AG04450 (cell line): ENCODE measurements around the gene LCN6. TPM values are rescaled to one million over a fixed set of nuclear protein-coding genes. Genes with fewer than 3 reads are reported as not detected.

ENCODE experiments used
- CTCF ChIA-PET: fragments of 300-600, 350-600 bp; formaldehyde crosslinking; extraction: SDS; loops from one replicate; lab custom pipeline; 2022; ENCODE audit warnings: antibody characterized with exemption, inconsistent platforms; lab: Charles Lee
- POLR2A ChIA-PET: fragments of 350-600 bp; formaldehyde crosslinking; extraction: SDS; loops from one replicate; lab custom pipeline; 2021; ENCODE audit warnings: antibody characterized with exemption, inconsistent platforms; lab: Yijun Ruan, JAX
- DNase-seq: peaks from one replicate; pipeline ENCODE4 v3.0.0-alpha.2; 2011; ENCODE audit warnings: low read depth, low spot score
- H3K27ac ChIP-seq: one replicate; pipeline ENCODE4 v1.5.1; 2012; ENCODE audit warnings: low read depth, low read length, control low read depth
- H3K27me3 ChIP-seq: one replicate; pipeline ENCODE4 v1.6.0; 2012; ENCODE audit warnings: low read length; ENCODE audit not compliant: control insufficient read depth, insufficient read depth
- H3K4me3 ChIP-seq: 2 replicates; pipeline ENCODE4 v1.5.1; 2011; ENCODE audit warnings: mild to moderate bottlenecking, low read depth, low read length, control low read depth
- H3K9me3 ChIP-seq: 2 replicates; pipeline ENCODE4 v1.5.1; 2012; ENCODE audit warnings: low read length; ENCODE audit not compliant: control insufficient read depth, insufficient read depth
- polyA plus RNA-seq: library from polyadenylated mRNA; depleted of rRNA; stranded (reverse); fragments of >200 nt; gene quantifications from 2 replicates; pipeline ENCODE4 v1.2.3, GENCODE V29; 2011
- TF ChIP-seq, protein P1 (sequence below): IDR thresholded peaks from 2 replicates; pipeline ENCODE4 v1.5.1; 2011; ENCODE audit warnings: low read depth, low read length, control low read depth, inconsistent platforms

Gene LCN6
- polyA plus RNA-seq, 1 experiment = not detected

DNA sequence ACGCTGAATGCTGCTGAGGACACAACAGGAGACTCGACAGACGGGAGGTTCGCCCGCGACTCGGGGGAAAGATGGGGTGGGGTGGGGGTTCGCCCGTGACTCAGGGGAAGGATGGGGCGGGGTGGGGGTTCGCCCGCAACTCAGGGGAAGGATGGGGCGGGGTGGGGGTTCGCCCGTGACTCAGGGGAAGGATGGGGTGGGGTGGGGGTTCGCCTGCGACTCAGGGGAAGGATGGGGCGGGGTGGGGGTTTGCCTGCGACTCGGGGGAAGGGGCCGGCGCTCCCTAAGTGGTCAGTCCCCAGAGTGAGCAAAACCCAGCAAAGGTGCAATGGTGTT, 2.2 kb downstream of the LCN6 start:
- Histone ChIP-seq H3K9me3 (no peaks in the 10 kb centered on the region; the same call in 1 of the 2 replicates), H3K27ac (no peak overlapping the region), H3K4me3 (no peak overlapping the region), H3K27me3 (peaks cover 39% of the 10 kb centered on the region)
- ChIA-PET POLR2A (no interaction called here), CTCF (interaction anchor here (0.6 kb wide), 1 partner anchor 16 kb away, joined by 8 read pairs; no protein-coding TSS in a partner anchor)
- no peak for DNase-seq
- TF ChIP-seq, protein P1, sequence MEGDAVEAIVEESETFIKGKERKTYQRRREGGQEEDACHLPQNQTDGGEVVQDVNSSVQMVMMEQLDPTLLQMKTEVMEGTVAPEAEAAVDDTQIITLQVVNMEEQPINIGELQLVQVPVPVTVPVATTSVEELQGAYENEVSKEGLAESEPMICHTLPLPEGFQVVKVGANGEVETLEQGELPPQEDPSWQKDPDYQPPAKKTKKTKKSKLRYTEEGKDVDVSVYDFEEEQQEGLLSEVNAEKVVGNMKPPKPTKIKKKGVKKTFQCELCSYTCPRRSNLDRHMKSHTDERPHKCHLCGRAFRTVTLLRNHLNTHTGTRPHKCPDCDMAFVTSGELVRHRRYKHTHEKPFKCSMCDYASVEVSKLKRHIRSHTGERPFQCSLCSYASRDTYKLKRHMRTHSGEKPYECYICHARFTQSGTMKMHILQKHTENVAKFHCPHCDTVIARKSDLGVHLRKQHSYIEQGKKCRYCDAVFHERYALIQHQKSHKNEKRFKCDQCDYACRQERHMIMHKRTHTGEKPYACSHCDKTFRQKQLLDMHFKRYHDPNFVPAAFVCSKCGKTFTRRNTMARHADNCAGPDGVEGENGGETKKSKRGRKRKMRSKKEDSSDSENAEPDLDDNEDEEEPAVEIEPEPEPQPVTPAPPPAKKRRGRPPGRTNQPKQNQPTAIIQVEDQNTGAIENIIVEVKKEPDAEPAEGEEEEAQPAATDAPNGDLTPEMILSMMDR = no peak

DNA sequence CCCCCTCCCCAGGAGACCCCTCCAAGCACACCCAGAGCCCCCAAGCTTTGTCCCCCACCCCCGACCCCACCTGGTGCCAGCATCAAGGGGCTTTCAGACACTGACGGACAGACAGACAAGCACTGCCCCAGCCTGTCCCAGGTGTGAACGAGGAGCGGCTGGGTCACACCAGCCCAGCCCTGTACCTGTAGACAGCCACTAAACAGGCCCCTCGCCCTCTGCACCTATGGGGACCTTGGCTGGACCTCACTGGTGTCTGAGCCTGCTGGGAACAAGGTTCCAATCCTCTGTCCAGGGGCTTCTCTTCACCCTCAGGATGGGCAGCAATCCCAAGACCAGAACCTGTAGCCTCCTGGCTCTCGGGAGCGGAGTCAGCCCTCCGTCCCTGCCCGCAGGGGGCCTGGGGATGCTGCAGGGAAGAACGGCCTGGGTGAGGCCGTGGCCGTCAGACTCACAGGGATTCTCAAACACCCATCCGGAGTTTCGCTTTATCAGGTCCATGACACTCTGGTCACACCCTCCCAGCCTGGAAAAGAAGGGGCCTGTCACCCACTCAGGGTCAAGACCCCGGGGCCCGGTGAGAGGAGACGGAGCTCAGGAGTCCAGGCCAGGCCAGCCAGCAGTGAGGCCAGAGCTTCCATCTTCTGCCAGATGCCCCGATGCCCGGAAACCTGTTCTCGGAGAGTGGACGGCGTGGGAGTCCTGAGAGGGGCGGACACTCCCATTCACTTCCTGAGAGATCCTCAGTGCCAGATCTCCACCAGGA, 2.8 kb downstream of the LCN6 start:
- TF ChIP-seq, protein P1 = no peak
- POLR2A ChIA-PET = no interaction called here
- no peak for DNase-seq
- H3K27me3 ChIP-seq = peaks cover 43% of the 10 kb centered on the region
- H3K4me3 ChIP-seq = no peak overlapping the region
- no peak overlapping the region for H3K27ac ChIP-seq
- H3K9me3 ChIP-seq = no peaks in the 10 kb centered on the region; the same call in 1 of the 2 replicates
- CTCF ChIA-PET = no interaction called here

DNA sequence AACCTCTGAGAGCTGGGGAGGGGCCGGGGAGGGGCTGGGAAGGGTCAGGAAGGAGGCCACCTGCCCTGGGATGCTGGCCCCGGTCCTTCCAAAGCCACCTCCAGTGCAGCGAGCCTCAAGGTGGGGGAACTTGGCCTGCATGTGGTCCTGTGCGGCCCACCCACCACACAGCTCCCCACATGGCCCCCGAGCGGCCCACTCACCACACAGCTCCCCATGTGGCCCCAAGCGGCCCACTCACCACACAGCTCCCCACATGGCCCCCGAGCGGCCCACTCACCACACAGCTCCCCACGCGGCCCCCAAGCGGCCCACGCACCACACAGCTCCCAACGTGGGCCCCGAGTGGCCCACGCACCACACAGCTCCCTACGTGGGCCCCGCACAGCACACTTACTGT, 3.6 kb downstream of the LCN6 start:
- no peak overlapping the region for H3K27ac ChIP-seq
- H3K9me3 ChIP-seq = no peaks in the 10 kb centered on the region; the same call in 1 of the 2 replicates
- no peak for DNase-seq
- TF ChIP-seq, protein P1 = no peak
- ChIA-PET POLR2A (no interaction called here), CTCF (no interaction called here)
- no peak overlapping the region for H3K4me3 ChIP-seq
- peaks cover 49% of the 10 kb centered on the region for H3K27me3 ChIP-seq

GRCh38 chr9:136743639-136744211, 4.6 kb downstream of the LCN6 start:
- H3K27ac ChIP-seq = no peak overlapping the region
- no peak for DNase-seq
- TF ChIP-seq, protein P1 = no peak
- peaks cover 6% of the 10 kb centered on the region; the same call in 1 of the 2 replicates for H3K9me3 ChIP-seq
- no peak overlapping the region for H3K4me3 ChIP-seq
- CTCF ChIA-PET = interaction anchor here (0.6 kb wide), 1 partner anchor 286 kb away, joined by 3 read pairs; no protein-coding TSS in a partner anchor
- POLR2A ChIA-PET = no interaction called here
- H3K27me3 ChIP-seq = peaks cover 55% of the 10 kb centered on the region
